Tibial nerve (tissue), 4 donors: Measurements from ENCODE around the gene ODF2. TPM values are rescaled to one million over a fixed set of nuclear protein-coding genes. Genes with fewer than 3 reads are reported as not detected.

Experiments used
- DNase-seq, 2 donors: peaks; one replicate each; pipeline ENCODE4 v3.0.0-alpha.2; 2019; ENCODE audit warnings: low spot score in 2 of 2
- H3K27ac ChIP-seq, 4 donors: fragments of 200-600 bp; sonication (generic) in 3 of 4; one replicate each; pipeline ENCODE4 v1.5.1; 2017 to 2019; ENCODE audit warnings: mild to moderate bottlenecking in 1 of 4
- H3K27me3 ChIP-seq, 2 donors: fragments of 200-600 bp; sonication (generic) in 1 of 2; one replicate each; pipeline versions ENCODE4 v1.5.1 to v1.6.0; 2017 to 2019
- H3K36me3 ChIP-seq, 3 donors: fragments of 200-600 bp; sonication (generic); one replicate each; pipeline ENCODE4 v1.5.1; 2018 to 2019
- H3K4me1 ChIP-seq, 4 donors: fragments of 200-600 bp; sonication (generic) in 3 of 4; one replicate each; pipeline ENCODE4 v1.5.1; 2017 to 2019
- H3K4me3 ChIP-seq, 4 donors: fragments of 200-600 bp; sonication (generic) in 3 of 4; one replicate each; pipeline ENCODE4 v1.5.1; 2017 to 2019; ENCODE audit warnings: mild to moderate bottlenecking in 1 of 4, moderate library complexity in 1 of 4
- H3K9me3 ChIP-seq, 4 donors: fragments of 200-600 bp; sonication (generic) in 3 of 4; one replicate each; pipeline ENCODE4 v1.5.1; 2017 to 2019
- EP300 ChIP-seq, 2 donors: sonication (generic); formaldehyde crosslinking; IDR thresholded peaks; one replicate each; pipeline ENCODE4 v1.6.1; 2017; ENCODE audit warnings: antibody characterized with exemption in 2 of 2, mild to moderate bottlenecking in 1 of 2
- POLR2A ChIP-seq, 2 donors: fragments of 450-650 bp; IDR thresholded peaks; one replicate each; pipeline ENCODE4 v1.6.1; 2017; ENCODE audit warnings: antibody characterized with exemption in 2 of 2, mild to moderate bottlenecking in 2 of 2, moderate library complexity in 2 of 2
- WGBS, 2 donors: methylation state at CpG; one replicate each; pipeline ENCODE4 v1.1.5; 2018; 5-methylcytosine and 5-hydroxymethylcytosine counted together
- total RNA-seq, 4 donors: library from RNA; depleted of rRNA; stranded (reverse); fragments of >200 nt; gene quantifications; one replicate each; pipeline ENCODE4 v1.1.0, GENCODE V29; 2016
- TF ChIP-seq, protein P1 (sequence below), 5 experiments: fragments of 200-600 bp in 3 of 5; fragments of 450-650 bp in 2 of 5; sonication (generic) in 3 of 5; IDR thresholded peaks; one replicate each; pipeline ENCODE4 v1.5.1; 2016 to 2019; ENCODE audit warnings: antibody characterized with exemption in 5 of 5, mild to moderate bottlenecking in 3 of 5, moderate library complexity in 2 of 5

The ODF2 gene
- total RNA-seq, 4 donors from 2014 or later = 23.2 to 32.7 (median 25.8) TPM

DNA sequence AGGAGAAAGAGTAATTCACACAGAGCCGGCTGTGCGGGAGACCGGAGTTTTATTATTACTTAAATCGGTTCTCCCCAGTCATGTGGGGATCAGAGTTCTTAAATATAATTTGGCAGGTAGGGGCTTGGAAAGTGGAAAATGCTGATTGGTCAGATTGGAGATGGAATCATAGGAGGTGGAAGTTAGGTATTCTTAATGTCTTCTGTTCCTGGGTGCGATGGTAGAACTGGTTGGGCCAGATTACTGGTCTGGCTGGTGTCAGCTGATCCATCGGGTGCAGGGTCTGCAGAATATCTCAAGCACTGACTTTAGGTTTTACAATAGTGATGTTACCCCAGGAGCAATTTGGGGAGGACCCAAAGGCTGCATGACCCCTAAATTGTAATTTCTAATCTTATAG, 39.8 kb upstream of the ODF2 start:
- Histone ChIP-seq H3K36me3 (no peaks in the 10 kb centered on the region), H3K4me1 (peaks cover 0 to 16% (median 9%) of the 10 kb centered on the region in 4 donors), H3K27me3 (peaks cover 0 to 57% of the 10 kb centered on the region in 2 donors), H3K4me3 (no peak overlapping the region), H3K27ac (no peak overlapping the region), H3K9me3 (no peaks in the 10 kb centered on the region)
- TF ChIP-seq, protein P1, sequence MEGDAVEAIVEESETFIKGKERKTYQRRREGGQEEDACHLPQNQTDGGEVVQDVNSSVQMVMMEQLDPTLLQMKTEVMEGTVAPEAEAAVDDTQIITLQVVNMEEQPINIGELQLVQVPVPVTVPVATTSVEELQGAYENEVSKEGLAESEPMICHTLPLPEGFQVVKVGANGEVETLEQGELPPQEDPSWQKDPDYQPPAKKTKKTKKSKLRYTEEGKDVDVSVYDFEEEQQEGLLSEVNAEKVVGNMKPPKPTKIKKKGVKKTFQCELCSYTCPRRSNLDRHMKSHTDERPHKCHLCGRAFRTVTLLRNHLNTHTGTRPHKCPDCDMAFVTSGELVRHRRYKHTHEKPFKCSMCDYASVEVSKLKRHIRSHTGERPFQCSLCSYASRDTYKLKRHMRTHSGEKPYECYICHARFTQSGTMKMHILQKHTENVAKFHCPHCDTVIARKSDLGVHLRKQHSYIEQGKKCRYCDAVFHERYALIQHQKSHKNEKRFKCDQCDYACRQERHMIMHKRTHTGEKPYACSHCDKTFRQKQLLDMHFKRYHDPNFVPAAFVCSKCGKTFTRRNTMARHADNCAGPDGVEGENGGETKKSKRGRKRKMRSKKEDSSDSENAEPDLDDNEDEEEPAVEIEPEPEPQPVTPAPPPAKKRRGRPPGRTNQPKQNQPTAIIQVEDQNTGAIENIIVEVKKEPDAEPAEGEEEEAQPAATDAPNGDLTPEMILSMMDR (IDR thresholded peaks at IDR 0.05) = no peak
- TF ChIP-seq POLR2A (IDR thresholded peaks at IDR 0.05) (no peak), EP300 (IDR thresholded peaks at IDR 0.05) (no peak)
- DNase-seq = no peak
- WGBS, 2 donors = 42 to 50% methylated on average over 6 of the region's 6 CpGs

DNA sequence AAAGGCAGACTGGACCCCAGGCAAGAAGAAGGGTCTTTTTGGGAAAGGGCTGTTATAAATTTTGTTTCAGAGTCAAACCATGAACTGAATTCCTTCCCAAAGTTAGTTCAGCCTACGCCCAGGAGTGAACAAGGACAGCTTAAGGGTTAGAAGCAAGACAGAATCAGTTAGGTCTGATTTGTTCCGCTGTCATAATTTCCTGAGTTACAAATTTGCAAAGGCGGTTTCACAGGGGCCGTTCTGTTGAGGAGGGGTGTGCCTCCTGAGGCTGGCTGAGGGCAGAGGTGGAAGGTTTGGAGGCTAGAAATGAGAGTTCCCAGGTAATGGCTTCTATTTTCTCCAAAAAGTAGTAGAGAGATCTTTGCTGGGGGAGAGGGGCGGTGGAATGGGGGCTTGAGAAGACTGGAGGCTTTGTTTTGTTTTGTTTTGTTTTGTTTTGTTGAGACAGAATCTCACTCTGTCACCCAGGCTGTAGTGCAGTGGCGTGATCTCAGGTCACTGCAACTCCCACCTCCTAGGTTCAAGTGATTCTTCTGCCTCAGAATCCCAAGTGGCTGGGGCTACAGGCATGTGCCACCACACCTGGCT, 39.3 kb upstream of the ODF2 start:
- Histone ChIP-seq H3K27ac (no peak overlapping the region), H3K9me3 (no peaks in the 10 kb centered on the region), H3K4me3 (no peak overlapping the region), H3K4me1 (peaks cover 0 to 21% (median 14%) of the 10 kb centered on the region in 4 donors), H3K36me3 (no peaks in the 10 kb centered on the region), H3K27me3 (peaks cover 0 to 57% of the 10 kb centered on the region in 2 donors)
- no peak for DNase-seq
- TF ChIP-seq EP300 (IDR thresholded peaks at IDR 0.05) (no peak), POLR2A (IDR thresholded peaks at IDR 0.05) (no peak)
- TF ChIP-seq, protein P1 (IDR thresholded peaks at IDR 0.05) = no peak
- WGBS, 2 donors = 41 to 49% methylated on average over 6 of the region's 6 CpGs

GRCh38 chr9:128419061-128419925, 36.5 kb upstream of the ODF2 start:
- TF ChIP-seq POLR2A (IDR thresholded peaks at IDR 0.05) (no peak), EP300 (IDR thresholded peaks at IDR 0.05) (no peak)
- TF ChIP-seq, protein P1 (IDR thresholded peaks at IDR 0.05) = no peak
- peaks cover 0 to 39% of the 10 kb centered on the region in 2 donors for H3K27me3 ChIP-seq
- 7 to 14% methylated on average over 28 of the region's 28 CpGs for WGBS, 2 donors
- peaks cover 0 to 16% (median 0%) of the 10 kb centered on the region in 3 donors for H3K36me3 ChIP-seq
- peaks cover 0 to 27% (median 16%) of the 10 kb centered on the region in 4 donors for H3K4me1 ChIP-seq
- peak overlapping the region; percentile 51 to 95 (median 86) for H3K4me3 ChIP-seq
- no peak for DNase-seq
- H3K27ac ChIP-seq = no peak overlapping the region
- H3K9me3 ChIP-seq = no peaks in the 10 kb centered on the region

GRCh38 chr9:128420060-128420650, 35.7 kb upstream of the ODF2 start:
- peaks cover 0 to 24% (median 0%) of the 10 kb centered on the region in 3 donors for H3K36me3 ChIP-seq
- 0 to 1% methylated on average over 12 to 29 of the region's 59 CpGs for WGBS, 2 donors
- DNase-seq = peak; percentile 50 to 54
- H3K4me3 ChIP-seq = peak overlapping the region; percentile 51 to 95 (median 86)
- H3K27me3 ChIP-seq = peaks cover 0 to 31% of the 10 kb centered on the region in 2 donors
- H3K27ac ChIP-seq = peak overlapping the region; percentile 25 to 88 (median 75)
- no peaks in the 10 kb centered on the region for H3K9me3 ChIP-seq
- TF ChIP-seq EP300 (IDR thresholded peaks at IDR 0.05) = peak in 1 of 2 donors; percentile 29
- TF ChIP-seq POLR2A (IDR thresholded peaks at IDR 0.05) = no peak
- TF ChIP-seq, protein P1 (IDR thresholded peaks at IDR 0.05) = peak; percentile 81 to 90 (median 89)
- peaks cover 0 to 27% (median 16%) of the 10 kb centered on the region in 4 donors for H3K4me1 ChIP-seq
